Activated CD4-positive, CD25-positive, alpha-beta regulatory T cell treated with anti-CD3 and anti-CD28 coated beads, Interleukin-2, amount 50 U/mL, for 24 hours (primary cell): Measurements from ENCODE around the gene P2RX1.
A peak's percentile ranks its signal among the peaks of the same experiment; 100 is the strongest.

Experiments used
- ATAC-seq, 2 donors: fragments of 150-1000 bp; cut with Tn5 transposase; one replicate each; pipeline ENCODE4 v1.10.0; 2021; ENCODE audit warnings: mild to moderate bottlenecking in 1 of 2, moderate library complexity in 1 of 2

P2RX1 gene

GRCh38 chr17:3915995-3916696 is at the start of gene P2RX1:
Gene P2RX1 (minus strand): TSS chr17:3916465. CDS start chr17:3916225, 240 bp downstream.
- no peak for ATAC-seq

- ATAC-seq: peak; percentile 48 to 54
Observed at GRCh38 chr17:3965118-3965800, 49.0 kb upstream of the P2RX1 start.

- ATAC-seq: peak; percentile 85
Observed at GRCh38 chr17:3964203-3965117, 48.2 kb upstream of the P2RX1 start, which contains the start of gene ATP2A3. Gene ATP2A3 (minus strand): TSS chr17:3964437. CDS start chr17:3964291, 146 bp downstream.

GRCh38 chr17:3963237-3964201 is 47.3 kb upstream of the P2RX1 start:
- peak; percentile 25 to 32 for ATAC-seq

GRCh38 chr17:3962965-3963236 is 46.6 kb upstream of the P2RX1 start:
- no peak for ATAC-seq

- ATAC-seq: no peak
Observed at GRCh38 chr17:3962217-3962964, 46.1 kb upstream of the P2RX1 start.

- no peak for ATAC-seq
Observed at GRCh38 chr17:3961564-3962047, 45.3 kb upstream of the P2RX1 start.

GRCh38 chr17:3960764-3961163 is 44.5 kb upstream of the P2RX1 start:
- no peak for ATAC-seq

GRCh38 chr17:3959921-3960601 is 43.8 kb upstream of the P2RX1 start:
- ATAC-seq: no peak

- no peak for ATAC-seq
Observed at GRCh38 chr17:3959295-3959899, 43.1 kb upstream of the P2RX1 start.

GRCh38 chr17:3957735-3958599 is 41.7 kb upstream of the P2RX1 start:
- ATAC-seq: no peak

GRCh38 chr17:3956983-3957382 is 40.7 kb upstream of the P2RX1 start:
- no peak for ATAC-seq

- no peak for ATAC-seq
Observed at GRCh38 chr17:3956327-3956957, 40.2 kb upstream of the P2RX1 start.

GRCh38 chr17:3955673-3955988 is 39.4 kb upstream of the P2RX1 start:
- ATAC-seq: no peak

- no peak for ATAC-seq
Observed at GRCh38 chr17:3954976-3955672, 38.9 kb upstream of the P2RX1 start.

- no peak for ATAC-seq
Observed at GRCh38 chr17:3954086-3954485, 37.8 kb upstream of the P2RX1 start.

GRCh38 chr17:3953542-3953941 is 37.3 kb upstream of the P2RX1 start:
- ATAC-seq: no peak

GRCh38 chr17:3952186-3952585 is 35.9 kb upstream of the P2RX1 start:
- no peak for ATAC-seq
